GM12872 (cell line): Measurements from ENCODE around the gene MIPOL1.

Experiments
- TF ChIP-seq, protein P1 (sequence below): IDR thresholded peaks from 3 replicates; pipeline ENCODE4 v1.5.1; 2011; ENCODE audit warnings: low read depth, mild to moderate bottlenecking, low read length, moderate library complexity; ENCODE audit not compliant: insufficient read depth

Gene MIPOL1

DNA sequence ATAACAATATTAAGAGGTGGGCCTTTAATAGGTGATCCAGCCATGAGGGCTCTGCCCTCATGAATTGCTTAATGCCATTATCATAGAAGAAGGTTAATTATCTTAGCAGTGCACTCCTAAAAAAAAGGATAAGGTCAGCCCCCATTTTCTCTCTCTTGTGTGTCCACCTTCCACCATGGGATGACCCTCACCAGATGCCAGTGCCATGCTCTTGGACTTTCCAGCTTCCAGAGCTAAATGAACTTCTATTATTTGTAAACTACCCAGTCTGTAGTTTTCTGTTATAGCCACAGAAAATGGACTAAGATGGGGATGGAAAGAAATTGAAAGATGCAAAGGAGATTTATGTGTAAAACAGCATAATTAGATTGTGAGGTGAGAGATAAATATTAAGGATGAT, 271.9 kb downstream of the MIPOL1 start:
- TF ChIP-seq, protein P1, sequence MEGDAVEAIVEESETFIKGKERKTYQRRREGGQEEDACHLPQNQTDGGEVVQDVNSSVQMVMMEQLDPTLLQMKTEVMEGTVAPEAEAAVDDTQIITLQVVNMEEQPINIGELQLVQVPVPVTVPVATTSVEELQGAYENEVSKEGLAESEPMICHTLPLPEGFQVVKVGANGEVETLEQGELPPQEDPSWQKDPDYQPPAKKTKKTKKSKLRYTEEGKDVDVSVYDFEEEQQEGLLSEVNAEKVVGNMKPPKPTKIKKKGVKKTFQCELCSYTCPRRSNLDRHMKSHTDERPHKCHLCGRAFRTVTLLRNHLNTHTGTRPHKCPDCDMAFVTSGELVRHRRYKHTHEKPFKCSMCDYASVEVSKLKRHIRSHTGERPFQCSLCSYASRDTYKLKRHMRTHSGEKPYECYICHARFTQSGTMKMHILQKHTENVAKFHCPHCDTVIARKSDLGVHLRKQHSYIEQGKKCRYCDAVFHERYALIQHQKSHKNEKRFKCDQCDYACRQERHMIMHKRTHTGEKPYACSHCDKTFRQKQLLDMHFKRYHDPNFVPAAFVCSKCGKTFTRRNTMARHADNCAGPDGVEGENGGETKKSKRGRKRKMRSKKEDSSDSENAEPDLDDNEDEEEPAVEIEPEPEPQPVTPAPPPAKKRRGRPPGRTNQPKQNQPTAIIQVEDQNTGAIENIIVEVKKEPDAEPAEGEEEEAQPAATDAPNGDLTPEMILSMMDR, result no peak

GRCh38 chr14:37470251-37470650, 272.5 kb downstream of the MIPOL1 start:
- TF ChIP-seq, protein P1, result no peak

GRCh38 chr14:37472906-37473305, 275.2 kb downstream of the MIPOL1 start:
- TF ChIP-seq, protein P1, result no peak

DNA sequence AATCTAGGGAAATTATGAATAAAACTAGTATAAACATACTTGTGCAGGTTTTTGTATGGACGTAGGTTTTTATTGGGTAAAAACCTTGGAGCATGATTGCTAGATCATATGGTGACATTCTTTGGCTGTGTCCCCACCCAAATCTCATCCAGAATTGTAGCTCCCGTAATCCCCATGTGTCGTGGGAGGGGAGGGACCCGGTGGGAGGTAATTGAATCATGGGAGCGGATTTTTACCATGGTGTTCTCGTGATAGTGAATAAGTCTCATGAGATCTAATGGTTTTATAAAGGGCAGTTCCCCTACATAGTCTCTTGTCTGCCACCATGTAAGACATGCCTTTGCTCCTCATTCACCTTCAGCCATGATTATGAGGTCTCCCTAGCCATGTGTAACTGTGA, 276.5 kb downstream of the MIPOL1 start:
- TF ChIP-seq, protein P1, result no peak

DNA sequence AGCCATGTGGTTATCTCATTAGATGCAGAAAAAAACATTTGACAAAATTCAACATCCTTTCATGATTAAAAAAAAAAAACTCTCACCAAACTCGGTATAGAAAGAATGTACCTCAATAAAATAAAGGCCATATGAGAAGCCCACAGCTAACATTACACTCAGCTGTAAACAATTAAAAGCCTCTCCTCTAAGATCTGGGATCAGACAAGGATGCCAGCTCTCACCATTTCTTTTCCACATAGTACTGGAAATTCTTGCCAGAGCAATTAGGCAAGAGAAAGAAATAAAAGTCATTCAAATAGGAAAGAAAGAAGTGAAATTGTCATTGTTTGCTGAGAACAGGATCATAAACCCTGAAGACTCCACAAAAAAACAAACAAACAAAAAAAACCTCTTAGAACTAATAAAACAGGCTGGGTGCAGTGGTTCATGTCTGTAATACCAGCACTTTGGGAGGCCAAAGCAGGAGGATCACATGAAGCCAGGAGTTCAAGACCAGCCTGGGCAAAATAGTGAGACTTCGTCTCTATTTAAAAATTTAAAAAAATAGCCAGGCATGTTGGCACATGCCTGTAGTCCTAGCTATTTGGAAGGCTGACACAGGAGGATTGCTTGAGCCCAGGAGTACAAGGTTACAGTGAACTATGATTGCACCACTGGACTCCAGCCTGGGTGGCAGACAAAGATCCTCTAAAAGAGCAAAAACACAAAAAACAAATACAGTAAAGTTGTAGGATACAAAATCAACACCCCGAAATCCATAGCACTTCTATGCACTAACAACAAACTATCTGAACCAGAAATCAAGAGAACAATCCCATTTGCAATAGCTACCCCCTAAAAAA, 282.9 kb downstream of the MIPOL1 start:
- TF ChIP-seq, protein P1, result no peak

- TF ChIP-seq, protein P1, result no peak
Observed at GRCh38 chr14:37482428-37482827, 284.7 kb downstream of the MIPOL1 start.

- TF ChIP-seq, protein P1, result no peak
Observed at GRCh38 chr14:37483672-37484071, 285.9 kb downstream of the MIPOL1 start.
